PFSK-1 (cell line): Measurements from ENCODE around the gene MT1F.

Experiments used
- POLR2AphosphoS5 ChIP-seq: IDR thresholded peaks from 2 replicates; pipeline ENCODE4 v1.6.1; 2012; ENCODE audit warnings: low read depth, mild to moderate bottlenecking, control low read depth, low read length, moderate library complexity
- REST ChIP-seq, 2 experiments: IDR thresholded peaks; 2 replicates each; pipeline versions ENCODE4 v1.6.1 to v1.8.0; 2011 to 2012; ENCODE audit warnings: low read depth in 2 of 2, low read length in 2 of 2, control low read depth in 1 of 2, inconsistent platforms in 1 of 2, mild to moderate bottlenecking in 1 of 2, moderate library complexity in 1 of 2; ENCODE audit not compliant: insufficient read depth in 1 of 2
- TAF1 ChIP-seq: IDR thresholded peaks from 2 replicates; pipeline ENCODE4 v1.6.1; 2012; ENCODE audit warnings: low read length, control low read depth, borderline replicate concordance; ENCODE audit not compliant: insufficient read depth

GRCh38 chr16:56639045-56639444, 18.7 kb upstream of the MT1F start:
- TF ChIP-seq REST (IDR thresholded peaks at IDR 0.05; ENCODE audit: insufficient read depth in 1 of 2, low read depth in 2 of 2, low read length in 2 of 2) (no peak), TAF1 (no peak), POLR2AphosphoS5 (no peak)
